SH-SY5Y (cell line): ENCODE results near the gene MAN1A1.

ENCODE experiments used
- GATA2 ChIP-seq: IDR thresholded peaks from 2 replicates; pipeline ENCODE4 v1.6.1; 2011; ENCODE audit warnings: mild to moderate bottlenecking, low read depth, low read length
- GATA3 ChIP-seq: IDR thresholded peaks from 2 replicates; pipeline ENCODE4 v1.6.1; 2011; ENCODE audit warnings: low read depth, mild to moderate bottlenecking, low read length, moderate library complexity

DNA sequence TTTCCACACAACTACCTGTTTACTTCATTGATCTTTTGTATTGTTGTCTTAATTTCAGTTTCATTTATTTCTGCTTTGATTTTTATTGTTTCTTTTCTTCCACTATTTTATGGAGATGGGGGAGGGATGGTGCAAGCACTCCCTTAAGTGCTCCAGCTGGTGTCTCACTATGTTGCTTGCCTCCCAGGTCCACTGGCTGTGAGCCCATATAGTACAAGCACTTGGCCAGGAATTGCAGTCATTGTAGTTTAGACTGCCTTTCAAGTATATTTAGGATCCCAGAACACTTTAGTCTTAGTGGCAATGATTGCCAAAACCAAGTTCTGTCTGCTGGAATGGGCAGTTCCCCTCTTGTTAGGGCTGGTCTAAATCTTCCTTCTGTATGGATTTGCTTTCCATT, 34.9 kb upstream of the MAN1A1 start:
- no peak for TF ChIP-seq GATA2
- TF ChIP-seq GATA3: no peak
